Subcutaneous adipose tissue (tissue), 4 donors: ENCODE results near the gene ACTN4. TPM values are rescaled to one million over a fixed set of nuclear protein-coding genes. Genes with fewer than 3 reads are reported as not detected.

Source experiments
- CTCF ChIP-seq: fragments of 450-650 bp; IDR thresholded peaks from one replicate; pipeline ENCODE4 v1.5.1; 2016; ENCODE audit warnings: low read depth, mild to moderate bottlenecking, control low read depth, antibody characterized with exemption, moderate library complexity
- total RNA-seq, 4 donors: library from RNA; depleted of rRNA; stranded (reverse); fragments of >200 nt; gene quantifications; one replicate each; pipeline ENCODE4 v1.1.0, GENCODE V29; 2016

Gene ACTN4
- total RNA-seq, 4 donors from 2014 or later: 179 to 258 (median 186) TPM

GRCh38 chr19:38717051-38717450, 69.6 kb downstream of the ACTN4 start:
- no peak for TF ChIP-seq CTCF

DNA sequence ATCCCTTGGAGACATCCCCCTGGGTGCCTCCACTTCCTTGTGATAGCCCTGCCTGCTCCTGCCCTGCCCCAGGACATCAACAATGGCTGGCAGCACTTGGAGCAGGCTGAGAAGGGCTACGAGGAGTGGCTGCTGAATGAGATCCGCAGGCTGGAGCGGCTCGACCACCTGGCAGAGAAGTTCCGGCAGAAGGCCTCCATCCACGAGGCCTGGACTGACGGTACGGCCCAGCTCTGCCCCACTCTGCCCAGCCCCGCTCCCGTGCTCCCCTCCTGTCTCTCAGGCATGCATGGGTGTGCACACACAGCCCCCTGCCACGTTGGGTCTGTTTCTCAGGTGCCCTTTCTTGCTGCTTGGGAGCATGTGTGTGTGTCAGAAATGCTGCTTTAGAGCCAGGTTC, 70.4 kb downstream of the ACTN4 start:
- TF ChIP-seq CTCF: no peak

DNA sequence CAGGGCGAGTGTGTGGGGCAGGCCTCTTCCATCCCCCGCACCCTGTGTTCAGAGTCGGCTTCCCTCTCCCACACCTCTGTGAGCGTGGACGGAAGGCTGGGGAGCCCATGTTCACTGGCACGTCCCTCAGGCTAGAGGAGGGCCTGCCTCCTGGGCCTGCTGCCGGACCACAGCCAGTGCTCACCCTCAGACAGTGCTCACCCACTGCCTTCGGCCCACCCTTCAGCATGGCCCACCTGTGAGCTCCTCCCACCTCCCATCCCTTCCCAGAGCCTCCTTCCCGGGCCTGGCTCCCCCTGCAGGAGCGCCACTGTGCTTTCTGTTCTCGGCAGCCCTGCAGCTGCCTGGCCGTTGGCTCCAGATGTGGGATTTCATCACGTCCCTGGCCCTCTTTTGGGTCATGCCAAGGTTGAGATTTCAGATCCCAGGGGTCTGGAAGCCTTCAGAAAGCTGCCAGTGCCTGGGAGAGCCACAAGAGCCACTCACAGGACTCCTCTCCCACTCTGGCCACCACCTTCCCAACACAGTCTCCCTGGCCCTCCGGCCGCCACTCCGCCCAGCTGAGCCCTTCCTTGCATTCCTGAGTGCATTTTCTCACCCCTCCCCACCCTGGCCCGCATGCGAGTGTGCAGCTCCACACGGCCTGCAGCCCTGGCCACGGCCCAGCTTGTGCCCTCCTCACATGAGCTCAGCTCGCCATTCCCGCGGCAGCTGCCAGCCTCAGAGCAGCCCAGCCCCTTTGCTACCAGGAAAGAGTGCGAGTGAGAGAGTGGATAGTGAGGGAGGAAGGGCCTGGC, 71.5 kb downstream of the ACTN4 start:
- TF ChIP-seq CTCF: no peak

DNA sequence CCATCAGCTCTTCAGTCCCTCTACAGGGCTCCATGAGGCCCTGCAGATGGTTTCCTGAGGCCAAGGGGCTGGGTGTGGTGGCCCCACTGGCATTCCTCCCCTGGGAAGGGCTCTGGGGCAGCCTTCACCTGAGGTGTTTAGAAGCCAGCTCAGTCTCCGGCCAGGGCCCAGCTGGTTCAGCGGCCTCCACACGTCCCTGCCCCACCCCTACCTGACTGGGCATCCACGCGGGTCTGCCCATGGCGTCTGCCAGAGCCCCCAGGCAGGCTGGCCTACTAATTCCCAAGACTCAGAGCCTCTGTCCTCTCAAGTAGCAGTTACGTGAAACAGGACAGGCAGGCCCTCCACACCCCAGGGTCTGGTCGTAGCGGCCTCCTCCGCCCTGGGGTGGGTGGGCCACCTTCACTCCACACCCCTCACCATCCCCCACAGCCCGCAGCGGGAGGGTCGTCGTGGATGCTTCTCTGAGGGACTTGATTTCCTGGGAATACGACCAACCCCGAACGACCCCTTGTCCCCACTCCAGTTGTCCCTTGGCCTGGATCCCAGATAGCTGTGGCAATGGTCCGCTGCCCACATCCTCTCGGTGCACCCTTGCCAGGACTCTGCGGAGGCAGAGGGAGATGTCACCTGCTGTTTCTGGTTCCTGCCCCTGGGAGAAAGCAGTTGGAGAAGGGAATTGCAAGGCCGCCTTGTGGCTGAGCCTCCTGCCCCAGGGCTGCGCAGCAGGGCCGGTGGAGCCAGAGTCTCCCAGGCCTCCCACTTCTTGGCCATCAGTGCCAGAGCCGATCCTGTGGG, 72.5 kb downstream of the ACTN4 start:
- no peak for TF ChIP-seq CTCF

- no peak for TF ChIP-seq CTCF
Measured at GRCh38 chr19:38720559-38721236, 73.2 kb downstream of the ACTN4 start.

- no peak for TF ChIP-seq CTCF
Measured at GRCh38 chr19:38721496-38721895, 74.0 kb downstream of the ACTN4 start.
